Glomerular visceral epithelial cell (primary cell): ENCODE measurements around the gene BABAM2.

Experiments used
- DNase-seq: peaks from one replicate; pipeline ENCODE4 v3.0.0-alpha.2; 2016; ENCODE audit errors: extremely low spot score

Gene BABAM2

DNA sequence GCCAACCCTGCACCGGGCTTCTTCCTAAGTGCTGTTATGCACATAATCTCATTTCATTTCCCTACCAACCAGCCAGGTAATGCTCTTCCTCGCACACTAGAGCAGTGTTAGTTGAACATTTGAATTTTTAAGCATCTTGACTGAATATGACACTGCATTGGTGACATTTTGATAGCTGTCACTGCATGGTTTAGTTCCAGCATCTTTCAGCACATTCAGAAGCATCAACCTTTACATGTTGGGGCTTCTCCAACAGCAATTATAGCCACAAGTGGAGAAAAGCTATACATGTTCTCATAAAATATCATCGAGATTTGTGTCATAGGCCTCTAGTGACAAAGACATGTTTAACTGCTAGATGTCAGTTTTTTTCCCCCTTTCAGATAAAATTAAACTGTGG, 272.0 kb downstream of the BABAM2 start:
- DNase-seq = no peak

DNA sequence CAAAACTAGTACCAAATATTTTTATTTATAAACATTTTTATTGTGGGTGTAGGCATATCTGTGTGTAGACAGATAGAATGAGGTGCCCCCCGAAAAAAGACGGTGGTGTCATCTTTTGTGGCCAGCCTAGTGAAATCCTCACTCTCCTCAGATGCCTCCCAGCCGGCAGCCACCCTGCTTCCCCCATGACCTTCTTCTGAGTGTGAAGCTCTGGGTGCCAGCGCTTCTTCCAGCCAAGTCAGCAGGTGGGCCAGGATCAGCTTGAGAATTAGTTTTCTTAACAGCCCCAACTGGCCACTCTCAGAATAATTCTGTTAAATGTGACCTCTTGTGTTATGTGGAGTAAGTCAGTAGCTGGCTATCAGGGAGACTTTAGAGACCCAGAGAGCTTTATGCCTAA, 272.5 kb downstream of the BABAM2 start:
- DNase-seq = no peak

DNA sequence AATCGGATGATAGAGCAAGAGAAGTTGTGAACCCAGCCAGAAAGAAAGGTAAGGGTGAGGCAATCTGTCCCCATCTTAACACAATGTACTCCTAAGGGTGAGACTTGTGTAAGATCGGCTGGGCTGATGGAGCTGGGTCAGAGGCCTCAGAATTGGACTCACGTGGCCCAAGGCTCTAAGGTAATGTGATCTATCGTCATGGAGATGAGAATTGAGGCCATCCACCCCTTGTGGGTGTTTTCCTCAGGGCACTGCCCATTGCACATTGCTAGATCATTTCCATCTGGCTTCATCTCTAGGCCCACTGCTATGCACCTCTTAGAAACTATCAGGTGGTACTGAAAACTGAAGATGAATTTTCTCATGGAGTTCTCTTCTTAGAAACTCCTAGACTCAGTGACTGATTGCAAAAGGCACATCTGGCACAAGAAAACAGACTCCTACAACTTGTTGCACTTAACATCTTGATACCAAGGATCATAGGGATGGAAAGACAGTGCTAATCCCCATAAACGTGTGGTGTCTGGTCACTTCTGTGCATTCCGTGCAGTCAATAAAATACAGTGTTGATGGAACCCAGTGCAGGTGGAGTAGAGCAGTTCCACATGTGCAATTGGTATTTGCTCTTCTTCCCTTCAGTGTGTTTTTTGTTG, 273.2 kb downstream of the BABAM2 start:
- DNase-seq = no peak

DNA sequence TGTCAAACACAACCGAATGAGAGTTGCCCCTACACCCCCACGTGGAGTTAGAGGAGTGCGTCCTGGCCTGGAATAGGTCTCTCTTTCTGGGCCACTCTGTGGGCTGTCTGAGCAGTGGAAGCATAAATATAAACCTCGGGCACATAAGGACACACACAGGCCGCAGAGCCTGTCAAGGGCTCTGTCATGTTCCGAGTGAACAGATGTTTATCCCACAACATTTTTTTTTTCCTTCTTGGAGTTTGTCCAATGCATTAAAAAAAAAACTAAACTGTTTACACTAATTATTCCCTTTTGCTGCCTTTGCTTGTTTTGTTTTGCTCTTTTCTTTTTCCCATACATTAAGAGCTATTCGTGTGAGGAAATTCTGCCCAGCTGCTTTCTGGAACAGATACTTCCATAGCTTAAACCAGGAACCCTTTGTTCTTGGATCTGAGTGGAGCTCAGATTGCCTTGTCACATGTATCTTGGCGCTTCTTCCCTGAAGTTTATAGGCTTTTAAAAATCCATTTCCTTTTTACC, 273.8 kb downstream of the BABAM2 start:
- DNase-seq = no peak

DNA sequence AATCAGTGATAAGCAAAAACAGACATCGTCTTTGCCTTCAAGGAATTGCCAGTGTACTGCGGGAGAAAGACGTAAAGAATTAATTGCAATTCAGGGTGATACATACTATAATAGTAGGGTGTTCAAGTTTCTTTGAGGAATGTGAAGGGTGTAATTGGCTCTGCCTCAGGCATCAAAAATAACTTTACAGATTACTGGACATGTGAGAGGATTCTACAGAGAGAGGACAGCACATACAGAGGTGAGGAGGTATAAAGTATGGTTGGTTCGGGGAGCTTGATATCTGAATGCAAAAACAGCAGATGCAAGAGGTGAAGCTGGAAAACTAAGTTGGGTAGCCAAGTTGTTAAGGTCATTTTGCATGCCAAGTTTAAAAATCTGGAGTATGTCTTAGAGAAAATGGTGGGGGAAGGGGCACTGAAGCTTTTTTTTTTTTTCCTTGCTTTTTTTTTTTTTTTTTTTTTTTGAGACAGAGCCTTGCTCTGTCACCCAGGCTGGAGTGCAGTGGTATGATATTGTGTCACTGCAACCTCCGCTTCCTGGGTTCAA, 274.6 kb downstream of the BABAM2 start:
- no peak for DNase-seq

DNA sequence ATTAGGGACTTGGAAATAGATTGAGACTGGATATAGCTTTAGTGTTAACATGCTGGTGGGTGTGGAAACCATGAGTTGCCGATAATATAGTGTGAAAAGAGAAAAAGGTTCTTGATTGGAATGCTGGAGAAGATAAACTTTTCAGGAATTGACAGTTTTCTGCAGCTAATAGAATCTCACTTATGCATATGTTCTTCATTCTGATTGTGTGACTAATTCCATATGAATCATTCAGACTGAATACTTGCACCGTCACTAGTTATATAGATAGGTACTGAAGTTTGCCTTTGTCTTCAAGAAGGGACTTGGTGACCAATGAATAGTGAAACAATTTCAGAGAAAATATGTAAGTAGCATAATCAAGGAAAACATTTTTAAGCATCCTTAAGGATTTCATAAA, 276.4 kb downstream of the BABAM2 start:
- no peak for DNase-seq

DNA sequence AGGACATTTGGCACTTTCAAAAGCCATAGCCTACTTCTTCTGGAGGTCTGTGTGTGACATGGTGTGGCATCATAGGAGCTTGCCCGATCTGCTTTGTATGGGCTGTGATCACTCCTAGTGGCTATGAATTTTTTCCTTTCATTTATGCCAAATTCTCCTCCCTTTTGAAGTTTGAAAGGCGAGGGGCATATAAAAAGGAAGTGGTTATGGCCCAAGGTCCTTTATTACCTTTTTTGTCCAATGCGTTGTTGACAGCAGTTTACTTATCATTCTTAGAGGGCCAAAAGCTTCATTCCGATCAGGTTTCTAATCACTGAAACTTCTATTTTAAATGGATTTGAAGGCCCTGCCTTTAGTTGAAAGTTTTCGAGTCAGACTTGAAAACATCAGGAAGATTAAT, 277.8 kb downstream of the BABAM2 start:
- DNase-seq = no peak

DNA sequence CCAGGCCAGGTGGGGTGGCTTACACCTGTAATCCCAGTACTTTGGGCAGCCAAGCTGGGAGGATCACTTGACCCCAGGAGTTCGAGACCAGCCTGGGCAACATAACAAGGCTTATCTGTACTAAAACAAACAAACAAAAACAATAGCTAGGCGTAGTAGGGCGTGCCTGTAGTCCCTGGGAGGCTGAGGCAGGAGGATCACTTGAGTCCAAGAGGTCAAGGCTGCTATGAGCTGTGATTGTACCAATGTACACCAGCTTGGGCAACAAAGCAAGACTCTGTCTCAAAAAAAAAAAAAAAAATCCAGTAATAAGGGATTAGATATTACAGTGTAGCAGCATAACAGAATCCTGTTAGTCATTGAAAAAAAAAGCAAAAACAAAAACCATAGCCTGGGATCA, 279.0 kb downstream of the BABAM2 start:
- no peak for DNase-seq

DNA sequence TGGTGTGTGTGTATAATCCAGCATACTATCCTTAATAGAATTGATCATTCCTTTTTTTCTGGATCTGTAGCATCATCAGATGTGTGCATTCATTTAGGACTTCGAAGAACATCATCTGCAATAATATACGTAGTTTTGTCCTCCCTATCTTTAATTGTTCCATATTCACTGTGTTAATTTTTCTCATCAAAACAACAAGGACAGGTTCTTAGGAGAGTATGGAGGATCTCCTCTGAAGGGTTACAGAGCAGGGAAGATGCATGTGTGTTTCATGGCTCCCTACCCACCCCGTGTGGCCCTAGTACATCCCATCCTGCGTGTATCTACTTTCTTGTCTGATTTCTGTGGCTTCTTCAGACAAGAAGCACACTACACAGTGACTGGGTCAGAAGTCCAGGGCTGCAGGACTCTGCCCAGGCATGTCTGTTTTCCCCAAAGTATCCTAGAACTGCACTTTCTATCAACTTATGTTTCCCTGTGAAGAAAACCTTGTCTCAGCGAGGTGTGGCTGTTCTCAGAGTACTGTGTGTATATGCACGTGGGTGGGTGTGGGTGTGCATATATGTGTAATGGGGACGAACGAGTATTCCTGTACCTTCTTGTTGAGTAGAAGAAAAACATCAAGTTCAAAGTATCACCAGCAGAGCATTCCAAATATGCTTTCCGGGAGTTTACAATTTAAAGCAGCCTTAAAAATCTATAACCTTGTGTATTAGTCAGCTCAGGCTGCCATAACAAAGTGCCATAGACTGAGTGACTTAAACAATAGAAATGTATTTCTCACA, 281.8 kb downstream of the BABAM2 start:
- DNase-seq = no peak

DNA sequence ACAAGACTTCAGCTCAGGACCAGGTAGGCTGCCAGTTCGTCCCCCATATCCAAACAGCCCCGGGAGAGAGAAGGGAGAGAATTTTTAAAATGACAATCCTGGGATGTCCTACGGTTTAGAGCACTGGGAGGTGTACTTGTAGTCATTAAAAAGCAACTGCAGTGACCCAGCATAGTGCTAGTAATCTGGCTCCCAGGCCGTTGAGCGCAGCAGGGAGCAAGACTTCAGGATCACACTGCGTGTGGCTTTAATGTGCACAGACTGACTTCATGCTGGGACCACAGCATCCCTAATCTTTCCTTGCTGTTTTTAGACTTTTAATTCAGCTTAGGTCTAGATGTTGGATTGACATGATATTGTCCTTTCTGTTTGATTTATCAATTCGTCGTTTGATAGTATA, 282.8 kb downstream of the BABAM2 start:
- no peak for DNase-seq

DNA sequence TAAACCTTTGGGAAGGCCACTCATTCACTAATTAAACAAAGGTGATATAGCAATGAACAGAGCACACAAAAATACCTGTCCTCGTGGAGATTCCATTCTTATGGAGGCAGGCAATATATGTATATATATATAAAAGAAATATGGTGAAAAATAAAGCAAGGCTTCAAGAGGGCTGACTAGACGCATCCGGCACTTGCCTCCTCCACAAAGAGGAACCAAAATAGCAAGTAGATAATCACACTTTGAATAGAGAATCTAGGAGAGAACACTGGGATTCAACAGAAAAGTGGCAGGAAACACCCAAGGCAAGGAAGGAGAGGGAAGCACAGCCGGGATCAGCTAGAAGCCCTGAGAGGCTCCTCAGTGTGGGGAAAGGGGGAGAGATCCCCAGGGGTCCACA, 283.7 kb downstream of the BABAM2 start:
- no peak for DNase-seq

DNA sequence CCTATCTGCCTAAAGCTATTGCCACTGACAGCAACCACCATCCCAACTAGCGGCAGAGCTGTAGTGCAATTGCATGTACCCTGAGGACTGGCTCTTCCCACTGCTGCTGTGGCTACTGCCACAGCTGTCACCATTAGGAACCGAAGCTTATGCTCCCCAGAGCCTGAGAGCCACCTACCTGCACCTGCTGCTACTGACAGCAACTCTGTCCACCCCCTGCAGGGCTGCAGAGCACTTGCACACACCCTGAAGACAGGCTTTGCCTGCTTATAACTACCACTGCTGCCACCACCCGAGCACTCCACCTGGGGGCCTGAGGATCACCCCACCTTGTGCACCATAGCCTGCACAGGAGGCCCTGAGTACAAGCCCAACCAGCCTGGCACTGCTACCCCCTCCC, 284.5 kb downstream of the BABAM2 start:
- DNase-seq = no peak

DNA sequence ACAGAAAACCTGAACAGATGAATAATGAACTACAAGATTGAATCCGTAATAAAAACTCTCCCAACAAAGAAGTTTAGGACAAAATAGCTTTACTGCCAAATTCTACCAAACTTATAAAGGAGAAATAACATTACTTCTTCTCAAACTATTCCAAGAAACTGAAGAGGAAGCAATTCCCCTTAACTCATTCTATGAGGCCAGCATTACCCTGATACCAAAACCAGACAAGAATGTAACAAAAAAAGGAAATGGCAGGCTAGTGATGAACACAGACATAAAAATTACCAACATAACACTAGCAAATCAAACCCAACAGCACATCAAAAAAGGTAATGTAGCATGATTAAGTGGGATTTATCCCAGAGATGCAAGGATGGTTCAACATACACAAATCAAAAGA, 288.4 kb downstream of the BABAM2 start:
- no peak for DNase-seq

DNA sequence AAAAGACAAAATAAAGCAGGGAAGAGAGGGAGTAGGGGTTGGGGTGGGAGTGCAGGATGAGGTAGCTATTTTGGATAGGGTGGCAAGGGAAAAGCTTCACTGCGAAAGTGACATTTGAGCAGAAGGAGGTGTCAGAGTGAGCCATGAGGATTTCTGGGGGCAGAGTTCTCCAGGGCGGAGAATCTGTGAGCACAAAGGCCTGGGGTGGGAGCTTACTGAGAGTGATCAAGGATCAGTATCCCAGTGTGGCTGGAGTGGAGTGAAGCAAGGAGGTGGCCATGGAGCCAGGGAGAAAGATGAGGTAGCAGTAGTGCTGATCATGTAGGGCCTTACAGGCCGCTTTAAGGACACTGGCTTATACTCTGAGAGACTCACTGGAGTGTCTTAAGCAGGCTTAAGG, 291.3 kb downstream of the BABAM2 start:
- no peak for DNase-seq

DNA sequence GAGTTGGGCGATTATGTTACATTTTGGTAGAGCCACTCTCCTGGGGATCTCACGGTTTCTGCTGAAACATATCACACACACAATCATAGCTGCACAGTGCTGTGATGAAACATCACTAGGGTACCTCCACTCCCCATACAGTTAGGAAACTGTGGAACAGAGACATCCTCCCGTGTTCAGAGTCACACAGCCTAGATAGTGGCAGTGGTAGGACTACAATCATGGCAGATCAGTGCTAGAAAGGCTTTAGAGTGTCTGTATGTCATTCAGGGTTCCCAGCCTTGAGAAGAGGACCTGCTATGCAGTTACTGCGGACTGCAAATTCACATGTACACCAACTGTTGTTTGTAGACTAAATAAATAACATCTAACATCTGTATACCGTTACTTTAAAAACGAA, 291.8 kb downstream of the BABAM2 start:
- no peak for DNase-seq

DNA sequence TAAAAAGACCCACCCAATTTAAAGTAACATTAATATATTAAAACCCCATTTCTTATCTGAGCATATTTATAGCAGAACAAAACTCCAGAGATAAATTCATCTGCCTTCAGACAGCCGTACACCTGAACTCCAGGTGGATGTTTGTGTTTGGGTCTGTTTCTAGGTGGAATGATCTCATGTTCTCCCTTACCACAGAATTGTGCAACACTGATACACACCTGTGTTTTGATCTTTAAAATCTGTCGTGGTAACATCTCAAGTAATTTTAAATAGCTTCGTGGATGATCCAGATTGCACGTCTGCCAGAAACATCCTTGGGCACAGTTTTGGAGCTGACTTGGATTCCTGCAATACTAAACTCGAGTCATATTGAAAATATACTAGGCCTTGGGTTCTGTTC, 294.6 kb downstream of the BABAM2 start:
- no peak for DNase-seq

DNA sequence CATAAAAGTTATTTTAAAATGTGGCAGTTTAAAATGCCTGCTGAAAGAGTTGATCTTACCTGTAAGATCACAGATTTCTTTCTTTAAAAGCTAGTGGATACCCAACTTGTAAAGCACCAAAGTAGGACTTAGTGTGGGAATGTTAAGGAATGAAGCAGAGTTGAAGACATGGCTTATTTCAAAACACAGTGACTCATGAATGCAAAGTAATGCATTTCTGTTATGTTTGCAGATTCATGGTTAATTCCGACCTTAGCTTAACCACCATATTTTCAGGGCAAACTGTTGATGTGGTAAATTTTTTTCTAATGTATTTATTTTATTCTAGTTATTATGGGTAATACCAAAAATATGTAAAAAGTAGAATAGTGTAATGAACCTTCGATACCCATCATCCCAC, 295.4 kb downstream of the BABAM2 start:
- no peak for DNase-seq

DNA sequence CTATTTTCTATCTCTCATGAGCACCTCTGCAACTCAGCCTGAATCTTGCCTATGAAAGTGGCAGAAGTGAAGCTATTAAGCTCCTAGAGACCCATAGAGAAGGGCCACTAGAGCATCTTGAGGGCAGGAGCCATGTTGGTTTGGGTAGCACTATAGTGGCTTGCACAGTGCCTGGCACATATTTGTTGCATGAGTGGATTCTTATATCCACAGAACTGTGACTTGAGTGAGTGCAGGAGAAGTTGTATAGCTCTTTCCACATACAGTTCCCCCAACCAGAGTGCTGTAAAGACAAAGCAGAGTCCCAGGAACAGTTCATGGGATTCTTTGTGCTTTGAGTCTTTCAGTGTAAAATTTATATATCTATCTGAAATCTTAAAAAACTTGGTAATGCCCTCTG, 296.7 kb downstream of the BABAM2 start:
- DNase-seq = no peak

DNA sequence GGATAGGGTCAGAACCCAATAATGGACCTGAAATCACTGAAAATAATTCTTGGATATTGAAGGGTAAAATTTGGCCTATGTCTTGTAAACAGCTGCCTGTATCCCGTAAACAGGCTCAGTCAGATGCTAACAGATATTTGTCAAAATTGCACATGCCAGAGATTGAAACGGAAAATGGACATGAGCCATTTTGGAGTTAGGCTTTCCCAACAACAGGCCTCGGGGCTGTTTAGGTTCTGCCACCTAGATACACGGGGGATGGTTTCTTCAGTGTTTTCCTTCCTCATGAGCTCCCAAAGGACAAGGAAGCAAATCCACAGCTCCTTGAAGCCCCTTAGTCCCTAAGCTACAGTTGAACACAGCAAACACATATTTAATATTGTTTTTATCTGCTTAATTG, 297.9 kb downstream of the BABAM2 start:
- DNase-seq = no peak

DNA sequence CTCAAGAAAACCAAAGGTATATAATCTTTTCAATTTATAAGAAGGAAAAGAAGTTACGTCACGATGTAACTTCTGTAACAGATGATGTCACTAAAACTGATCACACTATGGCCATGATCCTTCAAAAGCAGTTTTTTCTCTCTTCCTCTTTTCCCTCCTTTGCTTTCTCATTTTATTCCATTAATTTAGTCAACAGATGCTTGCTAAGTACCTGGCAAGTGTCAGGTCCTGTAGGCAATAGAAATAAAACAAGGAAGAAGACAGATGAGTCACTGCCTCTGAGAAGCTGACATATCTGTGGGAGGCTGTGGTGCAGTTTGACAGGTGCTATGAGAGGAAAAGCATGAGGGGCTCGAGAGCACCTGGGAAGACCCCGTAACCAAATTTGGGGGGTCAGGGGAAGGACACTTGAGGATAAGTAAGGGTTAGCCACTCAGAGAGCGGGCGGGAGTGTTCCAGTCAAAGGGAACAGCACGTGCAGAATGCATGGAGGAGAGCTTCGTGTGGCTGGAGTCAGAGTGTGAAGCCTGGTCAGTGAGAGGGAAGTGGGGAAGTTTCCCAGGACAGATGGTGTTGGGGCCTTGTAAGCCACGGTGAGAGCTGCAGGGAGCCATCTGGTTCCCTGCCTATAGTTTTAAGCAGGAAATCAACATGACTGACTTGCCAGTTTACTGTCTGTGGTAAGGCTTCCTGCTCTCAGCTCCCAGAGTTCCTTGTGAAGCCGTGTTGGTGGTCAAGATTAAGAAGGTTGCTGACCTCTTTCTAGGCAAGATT, 303.3 kb downstream of the BABAM2 start:
- no peak for DNase-seq

DNA sequence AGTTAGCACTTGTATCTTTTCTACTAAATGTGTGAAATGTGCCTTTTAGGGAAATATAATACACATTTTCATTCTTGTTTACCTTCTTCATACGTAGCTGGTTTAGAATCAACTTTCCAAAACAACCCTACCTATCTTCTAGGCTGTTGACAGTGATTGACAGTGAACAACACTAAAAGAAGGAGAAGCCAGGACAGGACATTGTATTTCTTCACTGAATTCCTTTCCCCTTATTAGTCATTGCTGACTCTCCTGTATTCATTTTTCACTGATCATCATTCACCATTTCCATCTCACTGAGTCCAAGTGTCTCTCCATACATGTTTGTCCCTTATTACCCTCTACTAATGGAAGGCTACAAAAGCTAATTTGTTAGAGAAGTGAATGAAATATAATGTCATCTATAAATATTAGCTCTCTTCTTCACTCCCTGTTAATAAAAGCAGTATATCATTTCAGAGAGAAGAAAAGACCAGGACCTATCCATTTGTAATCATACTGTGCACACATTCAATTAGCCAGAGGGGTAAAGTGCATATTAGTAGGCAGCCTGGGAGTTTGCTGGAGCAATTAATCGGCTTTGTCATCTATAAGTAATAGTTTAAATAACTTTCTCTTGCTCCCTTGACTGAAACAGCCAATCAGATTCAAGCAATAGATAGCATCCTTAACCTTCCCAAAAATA, 309.6 kb downstream of the BABAM2 start:
- DNase-seq = no peak

DNA sequence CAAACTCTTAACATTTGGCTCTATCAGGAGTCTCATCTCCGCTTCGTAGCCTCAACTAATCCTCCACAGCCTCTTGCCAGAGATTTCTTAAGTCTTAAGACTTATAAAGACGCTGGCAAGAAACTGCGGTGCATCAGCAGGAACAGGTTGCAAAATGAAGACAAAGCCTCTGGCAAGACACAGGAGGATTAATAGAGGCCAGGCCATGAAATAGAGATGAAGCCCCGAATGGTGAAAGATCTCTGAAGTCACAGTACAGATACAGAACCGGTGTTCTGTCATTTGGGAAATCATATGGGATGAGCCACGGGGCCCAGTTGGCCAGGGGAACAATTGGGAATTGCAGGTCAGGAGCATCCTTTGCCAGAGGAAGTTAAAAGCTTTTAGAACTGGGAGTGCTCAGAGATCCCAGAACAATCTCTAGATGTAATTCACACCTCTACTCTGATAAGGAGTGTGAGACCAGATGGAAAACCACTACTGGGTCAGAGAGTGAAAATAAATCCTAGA, 311.2 kb downstream of the BABAM2 start:
- no peak for DNase-seq
